ENCODE data around the gene GJB1.
A peak's percentile ranks its signal among the peaks of the same experiment; 100 is the strongest.

DNA sequence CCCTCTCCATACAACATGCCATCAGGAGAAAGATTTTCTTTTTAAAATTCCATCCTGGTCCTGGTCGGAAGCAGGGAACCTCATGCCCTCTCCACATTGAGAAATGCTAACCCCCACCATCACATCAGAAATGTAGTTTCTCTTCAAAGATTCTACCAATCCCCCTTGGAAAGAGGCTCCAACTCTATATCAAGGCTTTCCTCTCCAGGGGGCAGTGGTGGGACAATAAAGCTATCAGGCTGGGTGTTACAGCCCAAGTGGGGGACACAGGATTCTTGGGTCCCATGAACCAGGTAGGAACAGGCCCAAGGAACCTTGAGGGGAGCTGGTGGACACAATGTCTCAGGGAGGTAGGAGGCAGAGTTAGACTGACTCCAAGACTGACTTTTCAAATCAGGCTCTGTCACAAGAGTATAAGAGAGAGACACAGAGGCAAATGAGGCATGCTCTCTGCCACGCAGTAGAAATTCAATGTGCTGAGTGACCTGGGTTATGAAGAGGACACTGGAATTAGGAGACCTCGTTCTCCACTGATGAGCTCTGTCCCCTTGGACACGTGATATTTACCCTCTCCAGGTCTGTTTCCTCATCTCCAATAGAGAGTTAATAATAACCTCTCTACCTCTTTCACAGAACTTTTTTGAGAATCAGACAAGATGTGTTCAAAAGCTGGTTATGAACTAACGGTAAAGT lies 4.5 kb downstream of the GJB1 start:
- TF ChIP-seq, protein P1, sequence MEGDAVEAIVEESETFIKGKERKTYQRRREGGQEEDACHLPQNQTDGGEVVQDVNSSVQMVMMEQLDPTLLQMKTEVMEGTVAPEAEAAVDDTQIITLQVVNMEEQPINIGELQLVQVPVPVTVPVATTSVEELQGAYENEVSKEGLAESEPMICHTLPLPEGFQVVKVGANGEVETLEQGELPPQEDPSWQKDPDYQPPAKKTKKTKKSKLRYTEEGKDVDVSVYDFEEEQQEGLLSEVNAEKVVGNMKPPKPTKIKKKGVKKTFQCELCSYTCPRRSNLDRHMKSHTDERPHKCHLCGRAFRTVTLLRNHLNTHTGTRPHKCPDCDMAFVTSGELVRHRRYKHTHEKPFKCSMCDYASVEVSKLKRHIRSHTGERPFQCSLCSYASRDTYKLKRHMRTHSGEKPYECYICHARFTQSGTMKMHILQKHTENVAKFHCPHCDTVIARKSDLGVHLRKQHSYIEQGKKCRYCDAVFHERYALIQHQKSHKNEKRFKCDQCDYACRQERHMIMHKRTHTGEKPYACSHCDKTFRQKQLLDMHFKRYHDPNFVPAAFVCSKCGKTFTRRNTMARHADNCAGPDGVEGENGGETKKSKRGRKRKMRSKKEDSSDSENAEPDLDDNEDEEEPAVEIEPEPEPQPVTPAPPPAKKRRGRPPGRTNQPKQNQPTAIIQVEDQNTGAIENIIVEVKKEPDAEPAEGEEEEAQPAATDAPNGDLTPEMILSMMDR (conservative IDR thresholded peaks at IDR 0.05; ENCODE audit: low read depth, low read length) = 0 out of 2 replicates have a peak, but pooled peaks have one; percentile 27
- no peak for TF ChIP-seq EZH2 (IDR thresholded peaks at IDR 0.05; ENCODE audit: borderline replicate concordance, low read depth, low read length, poor library complexity, severe bottlenecking)

Measured in A673 (cell line).